HG03139 (cell line): ENCODE data around the gene ASTN2.

Source experiments
- ATAC-seq: cut with Tn5 transposase; IDR thresholded peaks from one replicate; pipeline ENCODE4 v1.9.1; 2021; ENCODE audit not compliant: unreplicated experiment

The ASTN2 gene

GRCh38 chr9:116451500-116452115 is 963.2 kb downstream of the ASTN2 start:
- ATAC-seq, result no peak

DNA sequence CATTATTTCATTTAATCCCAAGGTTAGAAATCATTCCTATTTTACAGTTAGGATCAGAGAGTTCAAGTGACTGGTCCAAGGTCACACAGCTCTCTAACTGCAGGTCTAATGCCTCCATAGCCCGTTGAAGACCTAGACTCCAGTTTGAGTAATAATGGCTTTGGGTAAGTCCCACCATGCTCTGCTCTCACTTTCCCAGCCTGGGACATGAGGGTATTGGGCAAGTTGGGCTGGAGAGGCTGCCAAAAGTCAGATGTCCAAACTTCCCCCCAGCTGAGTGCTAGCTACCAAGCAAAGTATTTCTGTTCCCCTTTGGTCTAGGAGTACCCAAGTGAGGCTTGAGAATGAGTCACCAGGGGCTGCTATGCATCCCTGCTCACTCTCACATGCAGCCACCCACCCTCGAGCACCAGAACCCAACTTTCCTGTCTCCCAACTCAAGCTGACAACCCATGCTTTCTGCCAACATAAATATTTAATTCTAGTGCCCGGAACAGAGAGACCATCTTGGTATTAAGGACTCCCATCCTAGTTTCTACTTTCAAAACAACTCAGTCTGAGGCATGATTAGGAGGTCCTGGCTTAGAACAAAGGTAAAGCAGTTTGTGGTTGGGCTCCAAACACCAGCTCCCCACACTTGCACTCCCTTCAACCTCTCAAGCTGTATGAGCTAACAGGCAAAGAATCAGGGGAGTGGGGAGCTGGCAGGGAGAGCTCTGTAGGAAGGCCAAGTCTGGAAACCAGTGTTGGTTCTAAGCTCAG is 964.3 kb downstream of the ASTN2 start:
- ATAC-seq, result peak; percentile 83

DNA sequence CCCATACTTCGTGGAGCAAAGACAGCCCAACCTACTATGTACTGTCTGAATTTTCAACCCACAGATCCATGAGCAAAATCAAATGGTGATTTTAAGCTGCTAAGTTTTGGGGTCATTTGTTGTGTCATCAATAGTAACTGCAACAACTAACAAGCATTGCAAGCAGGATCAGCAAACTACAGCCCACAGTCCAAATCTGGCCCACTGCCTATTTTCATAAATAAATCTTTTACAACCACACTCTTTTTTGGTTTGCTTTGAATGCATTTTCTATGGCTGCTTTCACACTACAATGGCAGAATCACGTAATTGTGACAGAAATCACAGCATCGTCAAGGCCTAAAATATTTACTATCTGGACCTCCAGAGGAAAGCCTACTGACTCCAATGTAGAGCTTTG is 964.9 kb downstream of the ASTN2 start:
- no peak for ATAC-seq

- ATAC-seq, result no peak
Observed at GRCh38 chr9:116448431-116448830, 966.4 kb downstream of the ASTN2 start.

- no peak for ATAC-seq
Observed at GRCh38 chr9:116447934-116448333, 966.9 kb downstream of the ASTN2 start.

DNA sequence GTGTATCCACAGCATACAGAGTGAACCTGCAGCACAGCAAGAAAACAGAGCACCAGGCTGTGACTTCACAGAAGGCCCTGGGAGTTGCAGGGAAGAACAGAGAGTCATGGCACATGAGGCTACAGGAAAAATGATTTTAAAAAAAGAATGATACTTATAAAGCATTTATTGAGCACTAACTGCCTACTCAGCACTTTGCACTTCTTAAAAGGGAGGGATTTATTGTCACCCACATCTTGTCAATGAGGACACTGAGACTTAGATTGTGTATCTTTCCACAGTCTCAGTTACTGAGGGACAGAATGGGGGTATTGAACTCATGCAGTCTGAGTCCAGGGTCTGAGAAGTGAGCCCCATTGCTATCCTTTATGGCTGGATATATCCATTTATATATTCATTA is 972.3 kb downstream of the ASTN2 start:
- ATAC-seq, result no peak

DNA sequence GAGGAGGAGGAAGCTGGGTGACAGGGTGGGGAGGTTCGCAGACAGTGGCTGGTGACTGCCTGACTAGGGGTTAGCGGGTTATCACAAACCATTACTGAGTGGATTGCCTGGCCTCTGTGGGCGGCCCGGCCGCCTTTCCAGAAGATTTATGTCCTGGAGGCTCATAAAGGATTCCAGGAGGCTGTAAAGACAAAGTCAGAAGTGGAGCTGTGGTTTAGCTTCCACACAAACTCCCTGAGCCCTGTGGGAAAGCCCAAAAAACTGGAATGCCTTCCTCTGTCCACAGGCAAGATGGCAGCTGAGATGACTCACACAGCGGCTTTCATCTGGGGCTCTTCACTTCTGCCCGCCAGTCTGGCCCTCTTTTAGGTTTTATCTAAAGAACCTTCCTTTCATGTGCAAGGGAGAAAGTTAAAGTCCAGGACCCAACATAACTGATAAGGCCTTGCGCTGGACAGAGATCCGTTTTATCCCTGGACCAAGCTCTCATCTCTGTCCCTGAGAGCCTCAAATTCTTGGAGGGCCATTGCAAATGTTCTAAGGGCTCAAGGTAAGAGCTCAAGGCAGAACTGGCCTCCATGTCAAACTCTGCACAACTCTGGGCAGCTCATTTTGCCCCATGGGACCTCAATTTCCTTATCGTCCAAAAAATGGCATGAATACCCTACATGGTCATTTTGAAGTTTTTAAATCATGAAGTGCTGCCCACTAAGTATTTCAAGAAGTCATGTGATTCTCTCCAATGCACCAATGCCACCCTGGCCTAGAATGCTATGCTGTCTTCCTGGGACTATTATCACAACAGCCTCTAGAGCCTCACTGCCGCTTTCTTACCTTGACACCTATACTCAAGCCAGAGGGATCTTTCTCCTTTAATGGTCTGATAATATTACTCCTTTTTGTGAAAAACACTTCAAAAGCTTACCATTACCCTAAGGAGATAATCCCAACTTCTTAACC is 977.2 kb downstream of the ASTN2 start:
- no peak for ATAC-seq

- no peak for ATAC-seq
Observed at GRCh38 chr9:116436121-116436520, 978.7 kb downstream of the ASTN2 start.

DNA sequence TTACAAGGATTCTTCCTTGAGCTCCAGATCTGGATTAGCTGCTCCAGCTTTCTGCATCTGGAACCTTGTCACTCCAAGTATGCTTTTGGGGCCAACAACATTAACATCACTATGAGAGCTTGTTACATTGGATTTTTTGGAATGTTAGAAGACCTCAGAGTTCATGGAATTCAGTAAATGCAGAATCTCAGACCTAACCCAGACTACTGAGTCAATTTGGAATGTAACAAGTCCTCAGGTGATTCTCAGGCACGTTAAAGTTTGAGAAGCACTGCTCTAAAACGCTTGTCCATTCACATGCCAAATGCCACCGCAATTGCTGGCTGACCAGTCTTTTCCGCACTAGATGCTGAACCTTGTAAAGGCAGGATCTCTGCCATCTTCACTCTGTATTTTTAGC is 979.2 kb downstream of the ASTN2 start:
- no peak for ATAC-seq

DNA sequence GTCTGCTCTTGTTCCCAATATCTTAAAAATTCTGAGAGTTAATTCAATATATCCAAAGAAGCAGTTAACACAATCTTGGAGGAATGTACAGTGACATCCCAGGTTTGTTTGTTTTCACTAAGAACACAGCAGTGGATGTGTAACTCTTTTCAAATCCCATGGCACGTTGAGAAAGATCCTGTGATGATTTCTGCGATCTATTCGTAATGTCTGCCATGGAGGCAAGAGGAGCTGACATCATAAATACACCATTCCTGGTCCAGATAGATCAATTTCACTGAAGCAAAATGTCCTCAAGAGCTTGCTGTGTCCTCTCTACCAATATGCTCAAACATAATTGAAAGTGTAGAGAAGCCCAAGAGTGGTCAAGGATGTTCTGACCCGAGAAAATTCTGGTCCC is 980.5 kb downstream of the ASTN2 start:
- ATAC-seq, result no peak

- no peak for ATAC-seq
Observed at GRCh38 chr9:116432051-116432450, 982.8 kb downstream of the ASTN2 start.

GRCh38 chr9:116430849-116431248 is 984.0 kb downstream of the ASTN2 start:
- no peak for ATAC-seq

DNA sequence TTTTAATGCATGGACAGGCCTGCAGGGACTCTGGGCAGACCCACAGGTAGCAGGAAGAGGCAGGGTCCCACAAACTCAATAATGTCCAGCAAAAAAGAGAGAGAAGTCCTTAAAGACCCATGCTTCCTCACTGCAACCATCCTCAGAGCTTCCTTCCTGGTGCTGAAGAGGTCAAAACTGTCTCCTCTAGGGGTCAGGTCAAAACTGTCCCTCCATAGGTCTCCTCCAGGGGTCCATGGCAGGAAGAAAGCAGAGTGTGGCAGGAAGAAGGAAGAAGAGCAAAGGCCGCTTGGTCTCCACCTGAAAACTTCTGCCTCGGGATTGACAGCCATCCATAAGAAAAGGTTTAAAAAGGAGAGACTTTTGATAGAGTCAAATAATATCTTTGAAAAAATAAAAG is 989.6 kb downstream of the ASTN2 start:
- no peak for ATAC-seq

DNA sequence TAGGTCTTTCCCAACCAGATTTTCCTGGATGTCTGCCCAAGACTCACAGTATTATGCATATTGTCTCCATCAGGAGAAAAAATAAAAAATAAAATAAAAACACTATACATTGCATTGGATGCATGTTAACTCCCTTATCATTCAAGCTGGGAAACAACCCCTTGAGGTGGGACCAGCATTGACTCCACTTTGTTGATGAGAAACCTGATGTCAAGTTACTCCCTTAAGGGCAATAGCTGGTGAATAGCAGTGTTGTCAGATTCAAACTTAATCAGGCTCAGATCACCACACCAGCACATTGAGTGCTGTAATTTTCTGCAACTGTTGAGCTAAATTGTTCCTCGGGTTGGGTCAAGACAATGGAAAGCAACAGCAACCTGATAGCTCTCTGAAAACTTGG is 991.7 kb downstream of the ASTN2 start:
- no peak for ATAC-seq

GRCh38 chr9:116422119-116422979 is 992.5 kb downstream of the ASTN2 start:
- ATAC-seq, result no peak

- ATAC-seq, result no peak
Observed at GRCh38 chr9:116420993-116421538, 993.8 kb downstream of the ASTN2 start.

DNA sequence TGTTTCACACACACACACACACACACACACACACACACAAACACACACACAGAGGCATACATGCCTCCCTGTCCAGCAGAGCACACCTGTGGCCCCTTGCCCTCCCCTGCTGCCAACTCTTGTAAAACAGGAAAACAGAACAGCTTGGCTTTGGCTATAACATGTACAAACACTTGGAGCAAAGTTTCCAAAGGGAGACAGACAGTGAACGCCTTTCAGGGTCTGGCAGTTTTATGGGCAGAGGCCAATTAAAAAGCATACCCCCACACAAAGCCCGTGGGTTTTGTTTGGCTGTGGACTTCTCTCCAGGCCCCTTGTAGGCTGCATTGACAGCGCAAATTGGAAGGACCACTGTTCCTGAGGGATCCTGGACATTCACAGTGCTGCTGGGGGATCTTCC is 995.7 kb downstream of the ASTN2 start:
- ATAC-seq, result no peak

DNA sequence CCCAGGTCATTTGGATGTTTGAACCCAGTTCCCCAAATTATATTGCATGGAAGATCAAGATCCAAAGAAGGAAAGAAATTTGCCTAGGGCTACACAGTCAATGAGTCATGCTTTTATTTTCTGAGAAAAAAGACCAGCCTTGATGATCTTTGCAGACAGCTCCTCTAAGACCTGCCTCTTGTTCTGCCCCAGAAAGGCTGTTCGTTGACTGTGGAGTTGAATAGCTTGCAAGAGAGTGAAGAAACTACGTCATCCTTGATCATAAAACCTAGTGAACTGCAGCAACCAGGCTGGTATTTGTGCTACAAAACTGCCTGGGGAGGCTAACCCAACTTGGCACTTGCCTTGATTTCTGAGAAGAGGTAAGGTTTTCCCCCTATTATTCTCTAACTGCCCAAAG is 997.4 kb downstream of the ASTN2 start:
- ATAC-seq, result no peak

DNA sequence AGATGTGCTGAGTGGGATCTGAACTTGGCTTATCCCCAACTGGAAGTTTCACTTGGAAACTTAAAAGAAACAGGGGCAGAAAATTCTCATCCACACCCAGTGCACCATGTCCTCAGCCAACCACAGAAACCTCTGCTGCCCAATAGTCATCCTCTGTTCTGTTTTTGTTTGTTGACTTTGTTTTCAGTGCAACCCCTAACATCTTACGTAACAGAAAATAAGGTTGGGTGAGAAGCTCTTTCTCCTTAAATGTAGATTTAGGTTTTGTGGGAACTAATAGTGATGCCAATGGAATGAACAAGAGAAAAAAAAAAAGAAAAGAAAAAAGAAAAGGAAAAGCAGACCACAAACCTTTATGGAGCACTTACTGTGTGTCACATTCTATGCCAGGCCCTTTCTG is 998.4 kb downstream of the ASTN2 start:
- no peak for ATAC-seq

DNA sequence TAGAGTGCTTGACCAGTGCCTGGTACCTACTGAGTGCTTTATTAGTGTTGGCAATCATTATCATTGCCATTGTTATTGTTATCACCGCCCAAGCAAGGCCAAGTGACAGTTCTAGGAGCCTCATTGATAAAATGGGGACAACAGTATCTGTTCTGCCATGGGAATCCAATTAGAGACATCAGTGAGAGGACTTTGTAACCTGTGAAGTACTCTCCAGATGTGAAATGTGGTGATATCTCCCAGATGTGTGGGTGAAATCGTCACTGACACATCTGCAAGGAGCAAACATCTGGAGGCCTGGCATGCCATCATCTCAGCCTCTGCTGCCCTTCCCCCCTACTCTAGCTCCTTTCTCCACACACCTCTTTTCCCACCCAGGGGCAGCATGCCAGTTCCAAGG is 1000.5 kb downstream of the ASTN2 start:
- no peak for ATAC-seq
